HTR-8/SVneo (cell line): Measurements from ENCODE around the gene ARHGAP4.

ENCODE experiments used
- DNase-seq: peaks from one replicate; pipeline ENCODE4 v3.0.0; 2011; ENCODE audit warnings: low spot score, mixed read lengths; ENCODE audit not compliant: insufficient read length
- FAIRE-seq: peaks from 2 replicates; lab custom pipeline; 2011; peaks lifted over from hg19 to GRCh38; lab: Jason Lieb, UNC

ARHGAP4 gene

GRCh38 chrX:153925739-153926551, at the start of gene ARHGAP4:
Gene ARHGAP4, minus strand, starts transcription at chrX:153926264. Its CDS starts 62 bp downstream, at chrX:153926202.
- FAIRE-seq: no peak
- no peak for DNase-seq

GRCh38 chrX:153974726-153975286, 48.7 kb upstream of the ARHGAP4 start:
- FAIRE-seq (no peak), DNase-seq (no peak)

GRCh38 chrX:153974003-153974725, 48.1 kb upstream of the ARHGAP4 start:
- DNase-seq (no peak), FAIRE-seq (no peak)

DNA sequence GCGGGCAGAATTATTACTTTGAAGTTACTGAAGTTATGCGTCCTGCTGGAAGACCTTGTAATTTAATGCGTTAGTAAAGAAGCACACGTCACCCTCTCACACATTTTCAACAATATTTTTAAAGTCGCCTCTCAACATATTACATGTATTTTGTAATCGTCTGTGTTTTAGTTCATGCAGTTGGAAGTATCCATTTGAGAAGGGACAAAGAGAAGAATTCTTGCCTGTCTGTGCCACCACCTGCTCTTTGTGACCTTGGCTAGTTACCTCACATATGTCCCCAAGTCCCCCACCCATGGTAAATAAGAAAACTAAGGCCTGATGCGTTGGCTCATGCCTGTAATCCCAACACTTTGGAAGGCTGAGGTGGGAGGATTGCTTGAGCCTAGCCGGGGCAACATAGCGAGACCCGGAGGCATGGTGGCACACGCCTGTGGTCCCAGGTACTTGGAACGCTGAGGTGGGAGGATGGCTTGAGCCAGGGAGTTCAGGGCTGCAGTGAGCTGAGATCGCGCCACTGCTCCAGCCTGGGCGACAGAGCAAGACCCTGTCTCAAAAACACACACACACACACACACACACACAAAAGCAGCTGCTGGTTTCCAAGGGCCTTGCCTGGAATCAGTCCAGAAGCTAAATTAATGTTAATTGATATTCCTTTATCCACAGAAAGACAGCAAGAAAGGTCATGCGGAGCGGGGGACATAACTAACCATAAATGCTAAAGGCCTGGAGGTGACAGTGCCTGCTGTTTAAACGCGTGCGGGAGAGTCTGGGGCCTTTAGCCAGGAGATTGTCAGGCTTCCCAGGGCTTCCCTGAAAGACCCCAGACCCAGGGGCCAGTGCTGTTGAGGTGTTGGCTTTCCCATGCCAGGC, 47.3 kb upstream of the ARHGAP4 start:
- DNase-seq (no peak), FAIRE-seq (no peak)

DNA sequence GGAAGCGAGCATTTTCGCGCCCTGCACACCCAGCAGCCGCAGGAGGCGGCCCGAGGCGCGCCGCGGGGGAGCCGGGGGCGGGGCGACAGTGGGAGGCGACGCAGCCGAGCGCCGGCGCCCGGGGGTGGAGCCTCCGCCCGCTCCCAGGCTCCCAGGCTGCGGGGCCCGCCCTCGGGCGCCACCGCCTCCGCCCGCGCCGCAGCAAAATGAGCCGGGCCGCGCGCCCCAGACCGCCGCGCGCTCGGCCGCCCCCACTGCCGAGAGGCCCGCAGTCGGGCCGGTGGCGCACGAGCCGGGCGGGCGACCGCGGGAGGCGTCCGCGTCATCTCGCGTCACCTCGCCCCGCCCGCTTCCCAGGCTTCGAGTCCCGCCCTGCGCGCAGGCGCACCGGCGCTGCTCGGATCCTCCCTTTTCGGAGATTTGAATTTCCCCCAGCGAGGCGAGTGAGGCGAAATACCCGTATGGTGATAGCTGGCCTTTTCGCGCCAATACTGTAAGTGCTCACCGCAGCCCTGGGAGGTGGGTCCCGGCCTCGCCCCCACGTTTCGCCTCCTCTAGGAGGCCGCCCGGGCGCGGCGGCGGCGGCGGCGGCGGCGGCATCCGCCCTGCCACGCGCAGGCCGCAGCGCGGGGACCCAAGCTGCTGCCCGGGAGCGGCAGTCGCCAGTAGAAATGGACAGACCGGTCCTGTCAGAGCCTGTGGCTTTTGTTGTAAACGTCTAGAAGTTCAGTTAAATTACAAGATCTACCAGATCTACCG, 46.5 kb upstream of the ARHGAP4 start, which contains the start of gene TMEM187:
TSS of gene TMEM187 (plus strand) at position 387 of the 759 bp plus-strand sequence. CDS start 9,309 bp downstream, outside the sequence.
- FAIRE-seq (no peak), DNase-seq (peak; percentile 73)

GRCh38 chrX:153971450-153972367, 45.6 kb upstream of the ARHGAP4 start, which contains the start of gene HCFC1:
Gene HCFC1, minus strand, starts transcription at chrX:153971818. Its CDS starts 978 bp downstream, at chrX:153970840.
- no peak for FAIRE-seq
- DNase-seq: peak; percentile 59

DNA sequence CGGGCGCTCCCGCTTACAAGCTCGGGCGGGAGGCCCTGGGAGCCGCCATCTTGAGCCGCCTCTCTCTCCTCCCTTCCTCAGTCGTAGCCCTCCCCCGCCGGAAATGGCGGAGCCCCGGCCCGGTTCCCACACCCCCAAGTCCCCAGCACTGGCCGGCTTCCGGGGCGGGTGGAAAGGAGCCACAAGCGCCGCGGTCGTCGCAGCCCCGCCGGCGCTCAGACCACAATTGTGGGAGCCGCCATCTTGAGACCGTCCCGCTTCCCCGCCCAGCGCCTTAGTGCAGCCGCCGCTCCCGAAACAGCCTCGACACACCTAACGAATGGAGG, 45.0 kb upstream of the ARHGAP4 start:
- no peak for FAIRE-seq
- peak; percentile 64 for DNase-seq

DNA sequence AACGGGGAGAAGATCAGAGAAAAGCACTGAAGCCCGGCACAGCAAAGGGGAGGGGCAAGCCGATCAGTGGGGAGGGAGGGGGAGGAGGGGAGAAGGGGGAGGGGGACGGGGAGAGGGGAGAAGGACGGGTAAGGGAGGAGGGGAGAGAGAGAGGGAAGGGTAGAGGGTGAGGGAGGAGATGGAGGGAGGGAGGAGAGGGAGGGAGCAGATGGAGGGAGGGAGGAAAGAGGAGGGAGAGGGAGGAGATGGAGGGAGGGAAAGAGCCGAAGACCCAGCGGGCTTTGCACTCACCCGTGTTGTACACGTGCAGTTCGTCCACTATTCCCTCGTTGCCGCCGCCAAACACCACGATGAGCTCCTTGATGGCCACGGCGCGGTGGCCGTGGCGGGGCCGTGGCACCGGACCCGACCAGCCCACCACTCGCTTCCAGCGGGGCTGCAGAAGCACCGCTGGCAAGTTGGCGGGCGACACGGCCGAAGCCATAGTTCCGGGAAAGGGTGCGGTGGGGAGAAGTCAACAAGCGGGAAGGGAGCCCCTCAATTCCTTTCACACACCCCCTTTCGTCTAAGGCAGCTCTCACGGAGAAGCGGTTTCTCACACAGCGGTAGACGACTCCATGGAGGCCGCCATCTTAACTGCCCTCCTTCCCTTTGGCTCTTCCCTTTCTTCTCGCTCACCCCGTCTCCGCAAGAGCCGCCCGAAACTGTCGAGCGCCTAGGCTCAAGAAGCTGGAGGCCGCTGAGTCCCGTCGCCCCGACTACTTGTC, 44.5 kb upstream of the ARHGAP4 start:
- DNase-seq (peak; percentile 10), FAIRE-seq (no peak)

DNA sequence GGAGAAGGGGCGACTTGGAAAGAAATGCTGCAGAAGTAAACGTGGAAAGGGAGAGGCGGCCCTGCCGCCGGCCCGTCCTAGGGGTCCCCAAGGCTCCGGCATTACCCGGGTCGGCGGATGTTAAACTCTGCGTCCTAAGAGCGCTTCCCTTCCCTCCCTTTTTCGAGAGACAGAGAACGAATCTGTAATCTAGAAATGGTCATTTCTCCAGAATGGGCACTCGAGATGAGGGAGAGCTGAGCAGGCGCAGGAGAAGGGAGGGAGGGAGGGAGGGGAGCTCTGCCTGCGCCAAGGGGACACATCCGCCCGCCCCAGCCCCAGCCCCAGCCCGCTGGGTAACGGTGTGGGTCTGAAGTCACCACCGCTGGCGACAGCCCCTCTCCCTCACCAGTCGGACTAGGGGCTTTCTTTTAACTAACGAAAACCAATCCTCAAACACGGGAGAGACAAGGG, 43.9 kb upstream of the ARHGAP4 start:
- FAIRE-seq (no peak), DNase-seq (no peak)

GRCh38 chrX:153969125-153969903, 43.2 kb upstream of the ARHGAP4 start:
- FAIRE-seq (no peak), DNase-seq (no peak)

DNA sequence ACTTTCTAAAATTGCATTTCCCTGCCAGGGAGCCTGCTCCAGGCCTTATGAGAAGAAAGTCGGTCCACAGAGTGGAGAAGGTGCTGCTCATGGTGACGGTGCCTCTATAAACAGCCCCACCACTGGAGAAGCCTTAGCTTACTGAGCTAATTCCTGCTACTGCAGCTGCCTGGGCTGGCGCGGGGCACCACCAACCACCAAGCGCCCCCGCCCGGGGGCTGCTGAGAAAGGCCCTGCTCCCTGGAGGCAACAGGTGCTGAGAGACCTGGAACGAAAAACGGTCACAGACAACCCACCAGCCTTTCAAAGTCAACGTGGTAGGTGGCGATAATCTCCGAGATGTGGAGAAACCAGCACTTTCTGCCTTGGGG, 42.7 kb upstream of the ARHGAP4 start:
- DNase-seq: no peak

DNA sequence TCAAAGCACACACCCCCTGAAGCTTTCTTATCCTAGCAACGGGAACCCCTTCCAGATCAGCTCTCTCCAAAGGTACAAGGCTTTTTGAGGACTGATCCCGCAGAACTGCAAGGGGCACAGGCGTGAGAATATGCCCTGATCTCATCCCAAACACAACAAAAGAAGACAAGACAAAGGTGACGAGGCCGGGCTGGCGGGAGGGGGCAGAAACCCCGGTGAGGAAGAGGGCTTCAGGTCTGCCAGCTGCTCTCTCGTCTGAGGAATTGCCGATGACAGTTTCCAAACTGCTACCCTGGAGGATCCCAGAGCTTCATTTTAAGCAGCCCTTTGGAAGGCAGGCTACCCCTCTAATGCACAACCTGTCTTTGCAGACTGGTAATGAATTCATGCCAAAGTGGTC, 42.2 kb upstream of the ARHGAP4 start:
- FAIRE-seq (no peak), DNase-seq (no peak)

More for the DNA sequence above, 42.7 kb upstream of the ARHGAP4 start:
- FAIRE-seq: no peak

- DNase-seq (no peak), FAIRE-seq (no peak)
Observed at GRCh38 chrX:153967536-153968224, 41.6 kb upstream of the ARHGAP4 start.

DNA sequence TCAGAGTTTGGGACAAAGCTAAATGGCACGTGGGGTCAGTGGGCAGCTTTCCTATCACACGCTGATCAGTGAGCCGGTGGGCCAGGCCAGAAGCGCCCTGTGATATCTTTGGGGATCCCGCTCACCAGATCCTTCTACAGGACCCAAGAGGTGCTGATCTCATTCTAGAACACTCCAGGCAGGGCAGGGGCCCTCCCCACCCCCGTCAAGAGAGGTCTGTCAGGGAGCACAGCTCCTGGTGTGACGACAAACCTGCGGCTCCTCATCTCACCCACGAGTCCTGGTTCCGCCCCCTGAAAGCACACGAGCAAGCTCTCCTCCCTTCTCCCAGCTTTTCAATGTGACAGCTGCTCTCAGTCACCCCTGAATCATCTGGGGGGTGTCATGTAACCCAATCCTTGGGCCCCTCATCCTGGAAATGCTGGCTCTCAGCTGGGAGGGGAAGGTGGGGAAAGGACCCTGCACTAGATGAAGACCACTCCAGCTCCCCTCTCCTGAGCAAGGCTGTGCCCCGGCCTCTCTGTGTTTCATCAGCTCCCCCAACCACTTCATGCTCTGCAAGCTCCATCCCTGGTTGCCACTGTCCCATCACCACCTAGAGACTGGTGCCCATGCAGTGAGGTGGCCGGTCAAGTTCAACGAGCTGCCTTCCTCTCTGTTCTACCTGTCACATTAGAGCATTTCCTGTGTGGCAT, 40.9 kb upstream of the ARHGAP4 start:
- no peak for FAIRE-seq

DNA sequence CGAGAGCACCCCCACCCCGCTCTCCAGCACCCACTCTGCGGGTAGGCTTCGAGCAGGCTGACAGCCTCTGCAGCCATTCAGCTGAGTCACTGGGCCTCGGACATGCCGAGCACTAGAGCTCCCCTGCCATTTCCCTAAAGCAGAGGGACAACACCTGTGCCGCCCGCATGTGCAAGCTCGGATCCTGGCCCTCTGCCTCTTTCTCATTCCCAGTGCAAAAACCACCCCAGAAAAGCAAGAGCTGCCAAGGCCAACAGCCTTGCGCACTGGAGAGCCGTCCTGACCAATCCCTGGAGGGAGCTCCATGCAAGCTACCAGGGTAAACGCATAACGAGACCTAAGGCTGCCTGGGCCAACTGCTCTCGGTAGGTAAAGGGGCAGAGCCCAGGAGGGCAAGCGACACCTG, 40.2 kb upstream of the ARHGAP4 start:
- DNase-seq (no peak), FAIRE-seq (no peak)

More for the DNA sequence above, 40.9 kb upstream of the ARHGAP4 start:
- no peak for DNase-seq

DNA sequence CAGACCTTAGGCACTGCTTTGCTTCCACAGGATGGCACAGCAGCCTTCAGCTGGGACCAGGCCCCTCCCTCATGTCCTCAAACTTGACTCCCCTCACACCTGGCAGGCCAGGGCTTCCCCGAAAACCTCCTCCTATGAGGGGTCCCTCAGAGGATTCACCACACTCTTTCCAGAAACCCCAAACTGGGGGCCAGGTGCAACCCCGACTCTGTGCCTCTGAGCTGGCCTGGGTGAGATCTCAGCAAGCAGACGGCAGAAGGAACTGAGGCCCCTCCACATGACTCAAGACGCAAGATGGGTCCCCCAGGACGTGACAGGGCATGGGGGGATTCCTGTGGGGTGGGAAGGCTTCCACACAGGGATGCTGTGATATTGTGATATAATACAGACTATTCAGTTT, 39.3 kb upstream of the ARHGAP4 start:
- DNase-seq (no peak), FAIRE-seq (no peak)
